ENCODE measurements around the gene BTBD17. TPM values are rescaled to one million over a fixed set of nuclear protein-coding genes. Genes with fewer than 3 reads are reported as not detected.

BTBD17 gene
- total RNA-seq, 4 donors from 2014 or later, result not detected

GRCh38 chr17:74345433-74346241 is 16.0 kb downstream of the BTBD17 start:
- no peaks in the 10 kb centered on the region for H3K4me1 ChIP-seq
- ATAC-seq (no peak), DNase-seq (no peak)
- H3K27ac ChIP-seq, result no peak overlapping the region
- TF ChIP-seq CTCF (IDR thresholded peaks at IDR 0.05 in 4 of 5, conservative IDR thresholded peaks at IDR 0.05 in 1 of 5) (no peak), POLR2A (IDR thresholded peaks at IDR 0.05) (no peak)
- H3K27me3 ChIP-seq, result peaks cover under 1 to 7% (median 5%) of the 10 kb centered on the region in 3 donors
- no peaks in the 10 kb centered on the region for H3K36me3 ChIP-seq
- no peak overlapping the region for H3K4me3 ChIP-seq
- no peaks in the 10 kb centered on the region for H3K9me3 ChIP-seq
- intact Hi-C loops (cut with DNase I; ENCODE audit: low total_unique reads), result no loop called here
- in situ Hi-C loops (cut with MboI; ENCODE audit: low sequenced_read_pairs in 4 of 4), result no loop called here

GRCh38 chr17:74344658-74345057 is 17.0 kb downstream of the BTBD17 start:
- no peak overlapping the region for H3K27ac ChIP-seq
- DNase-seq (no peak), ATAC-seq (no peak)
- H3K27me3 ChIP-seq, result no peaks in the 10 kb centered on the region
- H3K9me3 ChIP-seq, result no peaks in the 10 kb centered on the region
- no peaks in the 10 kb centered on the region for H3K4me1 ChIP-seq
- H3K4me3 ChIP-seq, result no peak overlapping the region
- in situ Hi-C loops (cut with MboI; ENCODE audit: low sequenced_read_pairs in 4 of 4), result no loop called here
- H3K36me3 ChIP-seq, result no peaks in the 10 kb centered on the region
- intact Hi-C loops (cut with DNase I; ENCODE audit: low total_unique reads), result no loop called here
- TF ChIP-seq POLR2A (IDR thresholded peaks at IDR 0.05) (no peak), CTCF (IDR thresholded peaks at IDR 0.05 in 4 of 5, conservative IDR thresholded peaks at IDR 0.05 in 1 of 5) (no peak)

- TF ChIP-seq POLR2A (IDR thresholded peaks at IDR 0.05) (no peak), CTCF (IDR thresholded peaks at IDR 0.05 in 4 of 5, conservative IDR thresholded peaks at IDR 0.05 in 1 of 5) (no peak)
- no peak for ATAC-seq
- in situ Hi-C loops (cut with MboI; ENCODE audit: low sequenced_read_pairs in 4 of 4) (no loop called here), intact Hi-C loops (cut with DNase I; ENCODE audit: low total_unique reads) (no loop called here)
- no peak overlapping the region for H3K4me3 ChIP-seq
- no peak overlapping the region for H3K27ac ChIP-seq
- H3K36me3 ChIP-seq, result no peaks in the 10 kb centered on the region
- no peaks in the 10 kb centered on the region for H3K9me3 ChIP-seq
- no peak for DNase-seq
- no peaks in the 10 kb centered on the region for H3K4me1 ChIP-seq
- no peaks in the 10 kb centered on the region for H3K27me3 ChIP-seq
Observed at GRCh38 chr17:74343526-74344284, 18.0 kb downstream of the BTBD17 start.

GRCh38 chr17:74343121-74343520 is 18.5 kb downstream of the BTBD17 start:
- H3K27ac ChIP-seq, result no peak overlapping the region
- H3K4me3 ChIP-seq, result no peak overlapping the region
- intact Hi-C loops (cut with DNase I; ENCODE audit: low total_unique reads) (no loop called here), in situ Hi-C loops (cut with MboI; ENCODE audit: low sequenced_read_pairs in 4 of 4) (no loop called here)
- no peaks in the 10 kb centered on the region for H3K9me3 ChIP-seq
- H3K27me3 ChIP-seq, result no peaks in the 10 kb centered on the region
- no peak for DNase-seq
- H3K4me1 ChIP-seq, result no peaks in the 10 kb centered on the region
- TF ChIP-seq POLR2A (IDR thresholded peaks at IDR 0.05) (no peak), CTCF (IDR thresholded peaks at IDR 0.05 in 4 of 5, conservative IDR thresholded peaks at IDR 0.05 in 1 of 5) (no peak)
- no peak for ATAC-seq
- H3K36me3 ChIP-seq, result no peaks in the 10 kb centered on the region

Data from gastrocnemius medialis (tissue), 4 donors.